Raji (cell line): ENCODE measurements around the gene PSMG2.

Experiments
- POLR2A ChIP-seq: IDR thresholded peaks from 2 replicates; pipeline ENCODE4 v1.6.1; 2011; ENCODE audit warnings: low read depth, low read length, control low read depth; ENCODE audit not compliant: insufficient read depth

Gene PSMG2

DNA sequence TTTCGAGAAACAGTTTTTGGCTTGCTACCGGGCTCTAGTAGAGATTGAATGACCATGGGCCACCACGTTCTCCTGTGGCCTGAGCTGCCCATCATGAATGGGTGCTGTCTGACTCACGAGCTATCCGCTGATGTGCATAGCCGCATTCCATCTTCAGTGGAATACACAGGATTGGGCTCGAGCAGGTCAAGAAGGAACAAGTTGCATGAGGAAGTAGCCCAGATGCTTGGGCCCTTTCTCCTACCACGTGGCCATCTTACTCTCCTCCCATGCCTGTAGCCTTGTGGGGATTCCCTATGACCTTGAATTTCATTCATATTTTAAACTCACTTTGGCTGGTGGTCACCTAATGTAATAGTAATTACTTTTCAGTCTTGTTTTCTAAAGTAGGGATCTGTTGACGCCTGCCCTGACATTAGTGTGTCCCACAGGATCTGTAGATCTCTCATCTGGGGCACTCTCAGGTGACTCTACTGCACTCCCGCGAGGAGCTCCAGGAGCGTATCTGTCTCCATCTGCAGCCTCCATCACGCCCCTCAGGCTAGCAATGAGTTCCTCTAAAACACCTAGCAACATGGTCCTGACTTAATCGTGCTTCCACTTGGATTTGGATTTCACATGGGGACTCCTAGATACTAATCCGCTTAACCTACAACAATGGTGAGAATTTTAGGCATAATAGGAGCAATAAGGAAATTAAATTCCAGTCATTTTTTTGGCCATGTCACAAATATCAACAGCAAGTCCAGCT is 67.8 kb downstream of the PSMG2 start:
- TF ChIP-seq POLR2A = no peak

DNA sequence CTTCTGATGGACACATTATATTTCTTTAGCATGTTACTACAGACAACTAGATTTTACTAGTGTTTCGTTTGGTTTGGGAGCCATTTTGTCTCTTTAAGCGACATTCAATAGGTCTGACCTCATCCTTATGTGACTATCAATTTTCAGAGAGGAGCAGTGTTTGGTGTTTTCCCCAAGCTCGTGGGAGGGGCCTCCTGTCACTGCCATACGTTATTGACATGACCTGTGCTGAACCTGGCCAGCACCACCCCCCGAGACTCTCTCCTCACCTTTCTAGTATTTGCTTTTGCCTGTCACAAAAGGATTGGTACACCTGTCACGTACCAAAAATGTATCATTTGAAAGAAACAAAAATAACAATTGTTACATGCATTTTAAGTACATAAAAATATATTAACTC is 69.3 kb downstream of the PSMG2 start:
- no peak for TF ChIP-seq POLR2A

DNA sequence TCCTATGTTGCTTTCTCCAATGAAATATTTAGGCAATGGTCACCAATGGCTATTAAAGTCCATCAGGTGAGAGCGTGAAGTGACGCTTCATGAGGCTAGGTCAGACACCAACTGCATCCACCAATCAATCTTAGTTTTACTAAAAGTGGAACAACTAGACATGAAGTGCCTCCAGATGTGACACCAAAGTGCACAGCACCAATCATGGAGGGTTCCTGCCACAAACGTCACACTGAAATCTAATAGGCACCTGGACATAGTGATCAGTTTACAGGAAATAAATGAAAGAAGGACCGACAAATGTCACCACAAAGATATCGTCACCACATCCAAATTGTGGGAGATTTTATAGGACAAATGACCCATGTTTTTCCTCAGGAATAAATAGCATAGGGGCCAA is 70.5 kb downstream of the PSMG2 start:
- no peak for TF ChIP-seq POLR2A

DNA sequence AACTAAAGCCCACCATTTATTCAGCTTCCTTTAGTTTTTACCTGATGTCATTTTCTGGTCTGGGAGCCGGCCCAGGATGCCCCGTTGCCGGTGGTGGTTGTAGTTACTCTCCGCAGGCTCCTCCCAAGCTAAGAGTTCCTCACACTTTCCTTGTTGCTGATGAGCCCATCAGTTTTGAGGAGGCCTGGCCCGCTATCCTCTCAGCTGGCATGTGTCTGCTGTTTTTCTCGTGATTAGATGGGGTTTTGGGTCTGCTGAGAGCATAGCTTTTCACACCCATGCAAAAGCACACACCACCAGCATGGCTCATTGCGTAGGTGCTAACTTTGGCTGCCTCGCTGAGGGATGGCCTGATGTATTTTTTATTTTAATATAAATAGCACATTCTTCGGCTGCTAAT is 72.1 kb downstream of the PSMG2 start:
- no peak for TF ChIP-seq POLR2A
